GM18505 (cell line): ENCODE data around the gene SLC28A2.
"Not testable (repeated sequence)": the region's sequence is repeated elsewhere in the genome, so short reads cannot be mapped to it uniquely, and the experiment has no call there.

ENCODE experiments used
- ATAC-seq: cut with Tn5 transposase; IDR thresholded peaks from one replicate; pipeline ENCODE4 v1.9.1; 2021; ENCODE audit not compliant: unreplicated experiment
- POLR2A ChIP-seq: IDR thresholded peaks from 4 replicates; pipeline ENCODE4 v1.6.1; 2011; ENCODE audit warnings: borderline replicate concordance; ENCODE audit not compliant: insufficient read depth, insufficient read length; ENCODE audit errors: extremely low read depth

The SLC28A2 gene

DNA sequence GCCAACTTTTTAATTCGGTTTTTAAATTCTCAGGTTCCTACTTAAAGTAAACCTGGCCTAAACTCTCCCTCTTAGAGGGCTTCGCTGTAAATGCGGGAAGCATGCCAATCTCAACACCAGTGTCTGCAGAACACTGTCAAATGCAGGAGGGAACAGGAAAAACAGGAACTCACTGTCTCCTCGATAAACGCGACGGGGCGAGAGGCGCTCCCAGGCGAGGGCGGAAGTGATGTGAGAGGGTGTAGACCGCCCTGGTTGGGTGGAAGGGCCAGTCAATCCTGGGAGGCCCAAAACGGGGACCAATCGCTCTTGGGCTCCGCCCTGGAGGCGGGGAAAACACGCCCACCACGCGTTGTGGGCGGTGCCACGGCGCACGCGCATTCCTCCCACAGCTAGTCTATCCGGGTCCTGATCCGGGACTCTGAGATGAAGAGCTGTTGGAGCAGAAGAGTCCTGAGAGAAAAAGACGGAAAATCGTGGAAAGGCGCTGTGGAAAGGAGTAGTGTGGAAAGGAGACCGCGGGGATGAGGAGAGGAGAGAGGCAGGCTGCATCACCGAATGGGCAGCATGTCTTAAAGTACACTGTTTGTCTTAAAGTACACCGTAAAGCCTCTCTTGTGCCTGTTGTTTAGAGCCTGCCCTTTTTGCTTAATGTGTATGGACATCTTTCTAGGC, 27.1 kb downstream of the SLC28A2 start:
- TF ChIP-seq POLR2A: peak; percentile 88
- peak; percentile 100 for ATAC-seq

DNA sequence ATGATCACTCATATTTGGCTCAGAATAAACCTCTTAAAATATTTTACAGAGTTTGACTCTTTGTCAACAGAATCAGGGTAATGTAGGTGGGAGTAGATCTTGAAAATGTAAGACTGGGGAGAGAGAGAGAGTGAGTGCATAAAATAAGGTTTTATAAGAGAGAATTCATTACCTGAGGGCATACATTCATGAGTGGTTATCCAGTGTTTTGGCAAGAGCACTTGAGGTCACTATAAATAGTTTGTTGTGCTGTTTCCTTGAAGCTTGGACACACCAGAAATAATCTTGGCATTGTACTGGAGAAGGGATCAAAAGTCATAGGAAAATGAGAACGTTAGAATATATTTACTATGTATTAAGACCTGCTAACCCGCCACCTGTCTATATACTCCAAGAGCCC, 33.4 kb downstream of the SLC28A2 start:
- TF ChIP-seq POLR2A: no peak

DNA sequence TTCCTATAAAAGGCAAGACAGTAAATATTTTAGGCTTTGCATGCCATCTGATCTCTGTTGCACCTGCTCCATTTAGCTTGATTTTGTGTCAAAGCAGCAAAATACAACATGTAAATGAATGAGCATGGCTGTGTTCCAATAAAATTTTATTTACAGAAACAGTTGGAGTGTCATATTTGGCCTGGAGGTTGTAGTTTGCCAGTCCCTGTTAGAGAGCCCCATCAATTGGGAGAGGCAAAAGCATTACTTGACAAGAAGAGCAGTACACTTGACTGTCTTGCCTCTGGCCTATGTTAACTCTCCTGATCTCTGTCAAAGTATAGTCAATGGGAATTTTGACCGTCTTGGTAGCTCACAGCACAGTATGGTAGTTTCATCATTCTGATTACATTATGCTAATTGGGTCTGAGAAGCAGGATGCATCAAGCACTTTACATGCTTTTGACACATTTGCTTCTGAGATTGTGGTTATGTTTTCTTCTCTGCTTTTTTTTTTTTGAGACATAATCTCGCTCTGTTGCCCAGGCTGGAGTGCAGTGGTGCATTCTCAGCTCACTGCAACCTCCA, 35.4 kb downstream of the SLC28A2 start:
- no peak for ATAC-seq
- TF ChIP-seq POLR2A: no peak

More for the DNA sequence above, 33.4 kb downstream of the SLC28A2 start:
- no peak for ATAC-seq

DNA sequence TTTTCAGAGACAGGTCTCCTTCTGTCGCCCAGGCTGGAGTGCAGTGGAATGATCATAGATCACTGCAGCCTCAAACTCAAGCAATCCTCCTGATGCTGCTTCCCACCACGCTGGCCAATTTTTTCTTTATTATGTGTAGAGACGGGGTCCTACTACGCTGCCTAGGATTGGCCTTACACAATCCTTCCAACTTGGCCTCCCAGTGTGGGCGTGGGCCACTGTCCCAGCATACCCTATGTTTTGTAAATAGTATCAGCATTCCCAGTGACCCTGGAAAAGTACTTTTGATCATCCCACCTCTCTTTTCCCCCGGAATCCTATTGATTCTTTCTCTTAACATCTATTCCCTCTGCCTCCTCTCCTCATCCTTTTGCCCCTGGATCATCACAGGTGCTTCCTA, 36.9 kb downstream of the SLC28A2 start:
- no peak for ATAC-seq

DNA sequence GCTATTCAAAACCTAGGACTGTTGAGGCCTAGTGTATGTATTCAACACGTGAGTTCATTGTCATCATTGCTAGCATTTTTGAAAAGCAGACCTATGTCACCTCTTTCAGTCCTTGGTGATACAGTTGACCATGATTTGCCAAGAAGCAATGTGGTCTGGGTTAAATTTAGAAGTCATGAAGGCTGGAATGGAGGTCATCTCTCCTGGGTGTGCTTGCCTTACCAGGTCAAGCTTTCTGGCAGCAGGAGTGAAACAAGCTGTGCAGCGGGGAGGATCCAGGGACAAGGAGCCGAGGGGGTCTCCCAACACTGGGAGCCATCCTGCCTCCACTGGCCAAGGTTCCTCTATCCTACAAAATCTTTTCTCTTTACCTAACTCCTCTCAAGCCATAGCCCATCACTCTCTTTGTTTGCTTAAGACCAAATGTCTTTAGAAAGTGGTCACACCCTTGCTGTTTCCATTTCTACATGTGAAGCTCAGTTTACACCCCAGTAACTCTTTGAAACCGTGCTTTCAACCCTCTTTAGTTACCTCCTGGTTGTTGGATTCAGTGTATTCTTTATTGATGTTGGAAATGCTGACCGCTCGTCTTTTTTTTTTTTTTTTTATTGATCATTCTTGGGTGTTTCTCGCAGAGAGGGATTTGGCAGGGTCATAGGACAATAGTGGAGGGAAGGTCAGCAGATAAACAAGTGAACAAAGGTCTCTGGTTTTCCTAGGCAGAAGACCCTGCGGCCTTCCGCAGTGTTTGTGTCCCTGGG, 40.0 kb downstream of the SLC28A2 start:
- no peak for ATAC-seq
- no peak for TF ChIP-seq POLR2A

More for the DNA sequence above, 36.9 kb downstream of the SLC28A2 start:
- no peak for TF ChIP-seq POLR2A

DNA sequence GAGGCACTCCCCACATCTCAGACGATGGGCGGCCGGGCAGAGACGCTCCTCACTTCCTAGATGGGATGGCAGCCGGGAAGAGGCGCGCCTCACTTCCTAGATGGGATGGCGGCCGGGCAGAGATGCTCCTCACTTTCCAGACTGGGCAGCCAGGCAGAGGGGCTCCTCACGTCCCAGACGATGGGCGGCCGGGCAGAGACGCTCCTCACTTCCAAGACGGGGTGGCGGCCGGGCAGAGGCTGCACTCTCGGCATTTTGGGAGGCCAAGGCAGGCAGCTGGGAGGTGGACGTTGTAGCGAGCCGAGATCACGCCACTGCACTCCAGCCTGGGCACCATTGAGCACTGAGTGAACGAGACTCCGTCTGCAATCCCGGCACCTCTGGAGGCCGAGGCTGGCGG, 41.3 kb downstream of the SLC28A2 start:
- not testable (repeated sequence) for ATAC-seq

DNA sequence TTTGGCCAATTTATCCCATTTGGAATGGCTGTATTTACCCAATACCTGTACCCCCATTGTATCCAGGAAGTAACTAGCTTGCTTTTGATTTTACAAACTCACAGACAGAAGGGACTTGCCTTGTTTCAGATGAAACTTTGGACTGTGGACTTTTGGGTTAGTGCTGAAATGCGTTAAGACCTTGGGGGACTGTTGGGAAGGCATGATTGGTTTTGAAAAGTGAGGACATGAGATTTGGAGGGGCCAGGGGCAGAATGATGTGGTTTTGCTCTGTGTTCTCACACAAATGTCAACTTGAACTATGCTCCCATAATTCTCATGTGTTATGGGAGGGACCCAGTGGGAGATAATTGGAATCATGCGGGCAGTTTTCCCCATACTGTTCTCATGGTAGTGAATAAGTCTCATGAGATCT, 46.9 kb downstream of the SLC28A2 start:
- not testable (repeated sequence) for ATAC-seq

DNA sequence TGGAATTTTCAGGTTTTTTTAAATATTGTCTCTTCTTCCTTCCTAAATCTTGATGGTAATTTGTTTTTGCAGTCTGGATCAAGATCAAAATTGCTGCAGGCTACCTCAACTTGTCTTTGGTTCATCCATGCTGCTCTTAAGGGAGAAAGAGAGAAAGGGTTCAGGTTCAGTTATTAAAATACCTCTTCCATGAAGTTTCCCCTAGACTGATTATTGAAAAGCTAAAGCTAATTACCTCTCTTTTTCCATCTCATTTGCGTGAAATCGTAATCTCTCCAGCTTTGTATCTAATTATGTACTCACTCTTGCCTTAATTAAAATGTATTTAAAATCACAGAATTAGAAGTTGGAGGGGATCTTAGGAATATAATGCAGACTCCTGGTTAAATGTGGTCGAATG, 52.7 kb downstream of the SLC28A2 start:
- no peak for ATAC-seq

DNA sequence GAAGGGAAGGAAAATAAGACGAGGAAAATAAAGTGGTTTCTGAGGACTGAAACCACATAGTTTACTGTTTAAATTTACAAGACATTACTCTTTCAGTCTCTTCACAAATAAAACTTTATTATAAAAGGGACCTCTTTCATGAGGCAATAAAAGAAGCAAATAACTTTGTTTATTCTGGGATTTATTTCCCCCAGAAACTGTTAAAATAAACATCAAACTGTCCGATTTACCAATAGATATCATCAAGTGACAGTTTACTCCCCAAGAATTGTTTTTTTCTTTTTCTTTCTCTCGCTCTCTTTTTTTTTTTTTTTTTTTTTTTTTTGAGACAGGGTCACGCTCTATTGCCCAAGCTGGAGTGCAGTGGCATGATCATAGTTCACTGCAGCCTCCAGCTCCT, 54.1 kb downstream of the SLC28A2 start:
- no peak for TF ChIP-seq POLR2A
- ATAC-seq: no peak

More for the DNA sequence above, 52.7 kb downstream of the SLC28A2 start:
- no peak for TF ChIP-seq POLR2A

DNA sequence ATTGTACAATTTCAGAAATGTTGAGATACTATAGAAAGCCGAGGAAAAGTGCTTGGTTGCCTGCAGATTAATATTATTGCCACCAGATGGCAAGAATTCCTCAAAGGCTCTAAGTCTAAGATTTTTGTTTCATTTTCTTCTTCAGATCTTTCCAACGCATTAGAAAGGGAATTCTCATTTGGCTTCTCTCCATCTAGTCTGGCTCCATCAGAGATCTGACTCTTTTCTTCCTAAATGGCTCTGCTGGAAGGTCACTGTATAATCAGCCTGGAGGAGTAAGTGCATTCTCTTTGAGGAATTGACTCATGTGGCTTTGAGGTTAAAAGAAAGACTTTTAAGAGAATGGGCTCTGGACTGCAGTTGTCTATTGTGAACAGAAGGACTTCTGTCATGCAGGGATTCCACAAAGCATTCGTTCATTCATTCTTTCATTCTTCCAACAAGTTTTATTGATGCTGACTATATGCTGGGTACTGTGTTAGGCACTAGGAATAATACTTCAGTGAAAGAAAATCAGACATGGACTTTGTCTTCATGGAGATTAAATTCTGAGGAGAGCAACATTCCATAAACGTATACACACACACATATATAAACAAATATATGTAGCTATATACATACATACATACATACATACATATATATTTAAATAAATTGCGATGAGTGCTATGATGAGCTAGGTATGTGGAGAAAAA, 55.3 kb downstream of the SLC28A2 start:
- no peak for ATAC-seq
- TF ChIP-seq POLR2A: no peak

DNA sequence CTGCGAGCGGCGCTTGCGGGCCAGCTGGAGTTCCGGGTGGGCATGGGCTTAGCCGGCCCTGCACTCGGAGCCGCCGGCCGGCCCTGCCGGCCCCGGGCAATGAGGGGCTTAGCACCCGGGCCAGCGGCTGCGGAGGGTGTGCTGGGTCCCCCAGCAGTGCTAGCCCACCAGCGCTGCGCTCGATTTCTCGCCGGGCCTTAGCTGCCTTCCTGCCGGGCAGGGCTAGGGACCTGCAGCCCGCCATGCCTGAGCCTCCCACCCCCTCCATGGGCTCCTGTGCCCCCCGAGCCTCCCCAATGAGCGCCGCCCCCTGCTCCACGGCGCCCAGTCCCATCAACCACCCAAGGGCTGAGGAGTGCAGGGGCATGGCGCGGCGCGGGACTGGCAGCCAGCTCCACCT, 62.1 kb downstream of the SLC28A2 start:
- not testable (repeated sequence) for ATAC-seq

DNA sequence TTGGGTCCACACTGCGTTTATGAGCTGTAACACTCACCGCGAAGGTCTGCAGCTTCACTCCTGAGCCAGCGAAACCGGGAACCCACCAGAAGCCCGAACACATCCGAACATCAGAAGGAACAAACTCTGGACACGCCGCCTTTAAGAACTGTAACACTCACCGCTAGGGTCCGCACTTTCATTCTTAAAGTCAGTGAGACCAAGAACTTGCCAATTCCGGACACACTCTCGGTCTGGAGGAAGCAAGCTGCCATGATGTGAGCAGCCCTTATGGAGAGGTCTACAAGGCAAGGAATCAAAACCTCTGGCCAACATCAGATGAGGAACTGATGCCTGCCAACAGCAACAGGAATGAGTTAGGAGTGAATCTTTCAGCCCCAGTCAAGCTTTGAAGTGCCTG, 62.9 kb downstream of the SLC28A2 start:
- no peak for TF ChIP-seq POLR2A
- ATAC-seq: no peak

DNA sequence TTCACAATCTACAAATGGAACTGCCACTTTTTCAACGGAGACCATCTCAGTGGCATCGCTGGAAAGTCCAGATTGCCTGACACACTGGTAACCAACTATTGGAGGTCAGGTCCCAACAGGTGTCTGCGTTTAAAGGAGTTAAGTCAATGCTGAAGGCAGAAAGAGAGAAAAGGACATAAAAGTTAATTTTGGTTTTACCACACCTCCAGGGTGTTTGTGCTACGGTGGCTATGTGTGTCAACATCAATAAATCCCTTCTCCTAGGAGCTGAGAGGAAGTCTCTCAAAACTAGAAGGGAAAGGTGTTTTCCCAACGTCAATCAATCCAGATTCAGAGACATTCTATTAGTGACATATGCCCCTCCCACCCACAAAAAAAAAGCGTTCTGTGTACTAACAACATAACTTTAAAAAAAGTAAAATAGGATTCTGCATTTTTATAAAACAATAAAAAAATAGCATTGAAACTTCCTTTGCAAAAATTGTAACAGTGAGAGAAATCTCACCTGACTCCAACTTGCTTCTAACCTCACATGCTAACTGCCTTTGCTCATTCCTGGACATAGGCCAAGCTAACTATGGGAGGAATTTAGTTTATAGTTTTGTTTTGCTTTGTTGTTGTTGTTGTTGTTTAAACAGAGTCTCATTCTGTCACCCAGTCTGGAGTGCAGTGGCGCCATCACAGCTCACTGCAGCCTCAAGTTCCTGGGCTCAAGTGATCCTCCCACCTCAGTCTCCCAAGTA, 67.6 kb downstream of the SLC28A2 start:
- ATAC-seq: no peak
- no peak for TF ChIP-seq POLR2A
